Peyer's patch (tissue), 4 donors: ENCODE measurements around the gene MRPL19.

Experiments used
- CTCF ChIP-seq, 6 experiments: fragments of 450-650 bp in 4 of 6; fragments of 200-600 bp in 2 of 6; sonication (generic) in 1 of 6; IDR thresholded peaks; one replicate each; pipeline ENCODE4 v1.5.1; 2017 to 2019; ENCODE audit warnings: antibody characterized with exemption in 6 of 6, mild to moderate bottlenecking in 3 of 6, moderate library complexity in 1 of 6
- POLR2A ChIP-seq, 2 donors: fragments of 450-650 bp; IDR thresholded peaks; one replicate each; pipeline ENCODE4 v1.5.1; 2017; ENCODE audit warnings: antibody characterized with exemption in 2 of 2, mild to moderate bottlenecking in 2 of 2, moderate library complexity in 2 of 2

GRCh38 chr2:75607400-75607798 lies 39.2 kb upstream of the MRPL19 start:
- TF ChIP-seq CTCF (IDR thresholded peaks at IDR 0.05) = no peak
- TF ChIP-seq POLR2A (IDR thresholded peaks at IDR 0.05) = no peak
